NCI-H1436 treated with DMSO at 0.1 percent for 48 hours (cell line): ENCODE measurements around the gene RTN4RL2.

ENCODE experiments used
- DNase-seq: peaks from one replicate; lab custom pipeline; 2025; lab: John Stamatoyannopoulos, UW

Gene RTN4RL2

GRCh38 chr11:57500515-57500914 is 40.2 kb downstream of the RTN4RL2 start:
- no peak for DNase-seq

GRCh38 chr11:57500926-57501325 is 40.6 kb downstream of the RTN4RL2 start:
- no peak for DNase-seq

- no peak for DNase-seq
Measured at GRCh38 chr11:57501953-57502352, 41.6 kb downstream of the RTN4RL2 start.

GRCh38 chr11:57502376-57502775 is 42.0 kb downstream of the RTN4RL2 start:
- no peak for DNase-seq

- no peak for DNase-seq
Measured at GRCh38 chr11:57502870-57503269, 42.5 kb downstream of the RTN4RL2 start.

- DNase-seq = no peak
Measured at GRCh38 chr11:57504511-57504910, 44.2 kb downstream of the RTN4RL2 start.

GRCh38 chr11:57506522-57506921 is 46.2 kb downstream of the RTN4RL2 start:
- DNase-seq = no peak

GRCh38 chr11:57508341-57509170 is 48.2 kb downstream of the RTN4RL2 start:
- DNase-seq = no peak

- DNase-seq = no peak
Measured at GRCh38 chr11:57511741-57512430, 51.6 kb downstream of the RTN4RL2 start.

GRCh38 chr11:57512646-57513451 is 52.5 kb downstream of the RTN4RL2 start:
- DNase-seq = no peak

- no peak for DNase-seq
Measured at GRCh38 chr11:57513452-57513795, 53.1 kb downstream of the RTN4RL2 start.

- DNase-seq = no peak
Measured at GRCh38 chr11:57513911-57514537, 53.7 kb downstream of the RTN4RL2 start.

GRCh38 chr11:57514538-57515331 is 54.4 kb downstream of the RTN4RL2 start:
- no peak for DNase-seq

- DNase-seq = no peak
Measured at GRCh38 chr11:57515332-57516060, 55.2 kb downstream of the RTN4RL2 start, which contains the start of gene SLC43A1. Gene SLC43A1, minus strand, starts transcription at chr11:57515702. Its CDS starts 1,591 bp downstream, at chr11:57514111.

- no peak for DNase-seq
Measured at GRCh38 chr11:57516061-57516443, 55.7 kb downstream of the RTN4RL2 start.

- no peak for DNase-seq
Measured at GRCh38 chr11:57521116-57521515, 60.8 kb downstream of the RTN4RL2 start.

GRCh38 chr11:57523419-57523818 is 63.1 kb downstream of the RTN4RL2 start:
- DNase-seq = no peak
